Pancreas (tissue), 10 donors: ENCODE data around the gene PDE4B. TPM values are rescaled to one million over a fixed set of nuclear protein-coding genes. Genes with fewer than 3 reads are reported as not detected.

Experiments
- ATAC-seq, 4 donors: fragments of 200-7000 bp; cut with Tn5 transposase; one replicate each; pipeline versions ENCODE4 v1.8.0 to v1.9.1; 2020; ENCODE audit warnings: mild to moderate bottlenecking in 4 of 4, moderate library complexity in 4 of 4
- DNase-seq, 6 donors: peaks; one replicate each; pipeline ENCODE4 v3.0.0-alpha.2; 2020
- FAIRE-seq: peaks from 2 replicates; lab custom pipeline; 2012; peaks lifted over from hg19 to GRCh38; lab: Jason Lieb, UNC
- H3K27ac ChIP-seq, 4 donors: fragments of 200-600 bp; sonication (generic); 1 replicate in 3 of 4; 2 replicates in 1 of 4; pipeline versions ENCODE4 v1.5.0 to v1.8.0; 2020
- H3K27me3 ChIP-seq, 4 donors: fragments of 200-600 bp; one replicate each; pipeline ENCODE4 v1.8.0; 2021
- H3K36me3 ChIP-seq, 3 donors: fragments of 200-600 bp; sonication (generic) in 1 of 3; one replicate each; pipeline versions ENCODE4 v1.5.0 to v1.8.0; 2020 to 2021
- H3K4me1 ChIP-seq, 3 donors: fragments of 200-600 bp; one replicate each; pipeline ENCODE4 v1.8.0; 2021
- H3K4me3 ChIP-seq, 4 donors: fragments of 200-600 bp; sonication (generic) in 2 of 4; one replicate each; pipeline versions ENCODE4 v1.5.0 to v1.8.0; 2020 to 2021
- H3K9me3 ChIP-seq, 4 donors: fragments of 200-600 bp; one replicate each; pipeline ENCODE4 v1.8.0; 2021
- CTCF ChIP-seq, 4 donors: fragments of 200-600 bp; sonication (generic) in 3 of 4; IDR thresholded peaks; one replicate each; pipeline versions ENCODE4 v1.5.0 to v1.8.0; 2021; ENCODE audit warnings: antibody characterized with exemption in 4 of 4
- WGBS, 2 donors: extraction: QIAGEN DNeasy Blood & Tissue Kit; methylation state at CpG; one replicate each; pipeline ENCODE4 v1.1.7; 2013; 5-methylcytosine and 5-hydroxymethylcytosine counted together
- intact Hi-C, 3 donors: fragments of 100-400 bp; cut with DNase I; formaldehyde crosslinking; loops; one replicate each; pipeline versions ENCODE4 v1.11.1 to v1.14.2; 2022
- polyA plus RNA-seq, 2 donors: library from polyadenylated mRNA; stranded (reverse); fragments of 200-250 nt; gene quantifications; one replicate each; pipeline ENCODE4 v1.2.3, GENCODE V29; 2013
- total RNA-seq, 6 donors: library from RNA; stranded (reverse); fragmentation: NEBNext Ultra II Directional in 4 of 6; extraction: Animal tissue kit (Norgen Biotek cat#: 25700) in 4 of 6; gene quantifications; one replicate each; pipeline versions ENCODE4 v1.2.1 to v1.2.4, GENCODE V29; 2021 to 2023
- donor health status: healthy with polysubstance abuse.
- donor health status: DM: no; HTN: no; CAD: no; lungs with moderate emphysema.
- donor health status: DM: no; HTN: no; CAD: no.
- donor health status: control.
- donor health status: control.
- donor health status: Bipolar disorder and iron deficiency.
- donor health status: DM: yes; HTN: yes; CAD: no.
- donor health status: DM: no; HTN: no; CAD: no.
- donor health status: DM: no; HTN: no; CAD: no.
- donor health status: DM: yes; HTN: yes; CAD: no.

Gene PDE4B
- total and polyA plus RNA-seq, 8 donors, result 0.23 to 3.7 (median 0.92) TPM

- Histone ChIP-seq H3K36me3 (no peaks in the 10 kb centered on the region), H3K27me3 (no peaks in the 10 kb centered on the region), H3K9me3 (no peaks in the 10 kb centered on the region), H3K4me1 (no peaks in the 10 kb centered on the region), H3K27ac (peak overlapping the region in 2 of 4 donors; percentile 27 to 29), H3K4me3 (no peak overlapping the region)
- FAIRE-seq (no peak), ATAC-seq (peak; percentile 57 to 85 (median 71)), DNase-seq (peak in 2 of 6 donors; percentile 13 to 40)
- TF ChIP-seq CTCF (IDR thresholded peaks at IDR 0.05), result no peak
- intact Hi-C loops, result no loop called here
- WGBS, 2 donors, result 34% methylated on average over 7 of the region's 7 CpGs
Observed at GRCh38 chr1:65979136-65980044, 186.7 kb downstream of the PDE4B start.

GRCh38 chr1:65980237-65980636 is 187.5 kb downstream of the PDE4B start:
- no peak for DNase-seq
- TF ChIP-seq CTCF (IDR thresholded peaks at IDR 0.05), result no peak
- no peaks in the 10 kb centered on the region for H3K4me1 ChIP-seq
- H3K4me3 ChIP-seq, result no peak overlapping the region
- no peaks in the 10 kb centered on the region for H3K36me3 ChIP-seq
- no peaks in the 10 kb centered on the region for H3K27me3 ChIP-seq
- H3K27ac ChIP-seq, result no peak overlapping the region
- WGBS, 2 donors, result 60 to 77% methylated on average over 2 of the region's 2 CpGs
- no peak for FAIRE-seq
- no peaks in the 10 kb centered on the region for H3K9me3 ChIP-seq
- intact Hi-C loops, result no loop called here
- ATAC-seq, result no peak

GRCh38 chr1:65983500-65983899 is 190.8 kb downstream of the PDE4B start:
- Histone ChIP-seq H3K27ac (no peak overlapping the region), H3K27me3 (no peaks in the 10 kb centered on the region), H3K4me3 (no peak overlapping the region), H3K36me3 (no peaks in the 10 kb centered on the region), H3K9me3 (no peaks in the 10 kb centered on the region), H3K4me1 (no peaks in the 10 kb centered on the region)
- DNase-seq (no peak), ATAC-seq (no peak), FAIRE-seq (no peak)
- intact Hi-C loops, result no loop called here
- TF ChIP-seq CTCF (IDR thresholded peaks at IDR 0.05), result no peak
- 59 to 72% methylated on average over 5 of the region's 5 CpGs for WGBS, 2 donors

- no peak overlapping the region for H3K27ac ChIP-seq
- intact Hi-C loops, result no loop called here
- H3K36me3 ChIP-seq, result no peaks in the 10 kb centered on the region
- ATAC-seq, result no peak
- H3K9me3 ChIP-seq, result no peaks in the 10 kb centered on the region
- no peaks in the 10 kb centered on the region for H3K27me3 ChIP-seq
- DNase-seq, result no peak
- H3K4me3 ChIP-seq, result no peak overlapping the region
- H3K4me1 ChIP-seq, result no peaks in the 10 kb centered on the region
- 33 to 48% methylated on average over 1 of the region's 1 CpG for WGBS, 2 donors
- no peak for TF ChIP-seq CTCF (IDR thresholded peaks at IDR 0.05)
- no peak for FAIRE-seq
Observed at GRCh38 chr1:65985393-65986066, 192.8 kb downstream of the PDE4B start.
